ENCODE results near the gene ASB11.
"Not testable (repeated sequence)": the region's sequence is repeated elsewhere in the genome, so short reads cannot be mapped to it uniquely, and the experiment has no call there.

Gene ASB11

GRCh38 chrX:15311119-15311518 lies 4.3 kb downstream of the ASB11 start:
- in situ Hi-C loops (cut with MboI; ENCODE audit: low sequenced_read_pairs): no loop called here

- in situ Hi-C loops (cut with MboI; ENCODE audit: low sequenced_read_pairs): no loop called here
These were observed 5.3 kb downstream of the ASB11 start for GRCh38 chrX:15310117-15310516.

- in situ Hi-C loops (cut with MboI; ENCODE audit: low sequenced_read_pairs): not testable (repeated sequence)
These were observed 9.5 kb downstream of the ASB11 start for GRCh38 chrX:15305899-15306298.

GRCh38 chrX:15301924-15302323 lies 13.5 kb downstream of the ASB11 start:
- in situ Hi-C loops (cut with MboI; ENCODE audit: low sequenced_read_pairs): no loop called here

DNA sequence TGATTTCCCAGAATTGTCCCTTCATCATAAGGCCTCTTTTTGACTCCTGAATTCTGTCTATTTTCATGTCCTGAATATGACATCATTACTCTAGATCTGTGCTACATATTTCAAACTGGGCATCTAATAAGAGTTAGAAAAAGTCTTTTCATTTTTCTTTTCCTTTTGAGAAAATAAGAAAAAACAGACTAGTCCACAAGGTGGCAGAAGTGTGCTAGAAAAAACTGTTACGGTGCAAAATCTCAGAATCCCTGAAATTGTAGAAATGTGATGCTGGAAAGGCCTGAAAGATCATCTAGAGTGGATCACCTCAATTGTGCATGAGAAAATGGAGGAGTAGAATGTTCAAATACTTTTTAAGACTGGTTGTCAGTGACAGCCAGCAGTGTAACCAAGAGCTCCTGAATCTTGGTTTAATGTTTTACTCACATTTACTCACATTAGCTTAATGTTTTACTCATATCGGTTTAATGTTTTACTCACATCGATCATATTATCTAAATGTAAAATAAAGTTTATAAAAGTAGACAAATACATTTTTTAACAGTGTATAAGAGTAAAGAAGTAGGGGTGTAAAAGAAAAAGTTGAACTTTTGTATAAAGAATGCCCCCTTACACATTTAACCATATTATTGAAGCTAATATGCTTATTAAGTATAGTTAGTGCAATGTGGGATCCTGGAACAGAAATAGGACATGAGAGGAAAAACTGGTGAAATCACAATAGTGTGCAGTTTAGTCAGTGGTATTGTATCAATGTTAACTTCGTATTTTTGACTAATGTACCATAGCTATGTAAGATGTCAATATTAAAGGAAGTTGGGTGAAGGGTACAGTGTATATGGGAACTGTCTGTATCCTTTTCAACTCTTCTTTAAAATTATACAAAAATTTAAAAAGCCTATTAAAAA lies 15.2 kb downstream of the ASB11 start:
- in situ Hi-C loops (cut with MboI; ENCODE audit: low sequenced_read_pairs): no loop called here

GRCh38 chrX:15298780-15299179 lies 16.7 kb downstream of the ASB11 start:
- in situ Hi-C loops (cut with MboI; ENCODE audit: low sequenced_read_pairs): no loop called here

DNA sequence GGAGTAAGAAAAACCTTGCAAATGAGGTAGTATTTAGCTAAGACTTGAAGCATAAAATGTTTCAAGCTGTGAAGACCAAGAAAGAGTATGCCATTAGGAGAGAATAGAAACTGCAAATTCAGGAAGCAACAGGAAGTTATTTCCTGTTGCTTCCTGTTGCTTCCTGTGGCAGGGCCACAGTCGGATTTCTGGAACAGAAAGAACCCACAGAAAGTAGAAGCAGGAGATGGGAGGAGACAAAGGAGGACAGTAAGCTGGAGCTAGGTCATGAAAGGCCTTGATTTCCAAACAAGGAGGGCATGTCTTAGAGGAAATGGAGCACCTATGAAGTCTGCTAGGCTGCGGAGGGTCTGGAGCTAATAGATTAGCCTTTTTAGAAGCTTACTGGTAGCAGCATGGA lies 17.2 kb downstream of the ASB11 start:
- in situ Hi-C loops (cut with MboI; ENCODE audit: low sequenced_read_pairs): no loop called here

DNA sequence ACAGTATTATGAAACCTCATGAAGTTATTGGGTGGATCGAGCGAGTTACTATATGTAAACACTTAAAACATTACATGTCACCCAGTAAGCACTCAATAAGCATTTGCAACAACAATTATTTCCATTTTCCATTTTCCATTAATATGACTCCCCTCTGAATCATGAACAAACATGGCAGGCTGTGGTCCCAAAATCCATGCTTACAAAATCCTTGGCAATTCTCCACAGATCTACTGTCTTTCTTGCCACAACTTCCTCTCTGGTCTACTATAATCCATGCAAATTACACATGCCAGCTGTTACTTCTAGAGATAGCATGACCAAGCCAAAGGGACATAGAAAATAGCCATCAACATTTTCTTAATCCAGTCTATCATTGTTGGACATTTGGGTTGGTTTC lies 22.0 kb downstream of the ASB11 start:
- in situ Hi-C loops (cut with MboI; ENCODE audit: low sequenced_read_pairs): no loop called here

DNA sequence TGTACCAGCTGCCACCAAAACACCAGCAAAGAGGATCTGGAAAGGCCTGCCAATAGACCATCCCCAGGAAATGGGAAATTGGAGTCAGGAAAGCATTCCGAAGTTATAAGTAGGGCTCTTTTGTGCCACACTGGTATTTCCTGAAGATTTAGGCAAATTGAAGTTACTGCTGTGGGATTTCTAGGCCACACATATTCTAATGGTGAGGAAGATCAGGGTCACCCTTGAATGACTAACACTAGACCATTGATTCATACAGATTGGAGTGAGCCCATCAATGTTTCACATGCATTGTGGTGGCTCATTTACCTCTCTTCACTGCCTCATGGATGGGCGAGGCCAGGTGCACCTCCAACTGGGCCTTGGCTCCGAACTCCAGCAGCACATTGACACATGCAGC lies 22.6 kb downstream of the ASB11 start:
- in situ Hi-C loops (cut with MboI; ENCODE audit: low sequenced_read_pairs): no loop called here

DNA sequence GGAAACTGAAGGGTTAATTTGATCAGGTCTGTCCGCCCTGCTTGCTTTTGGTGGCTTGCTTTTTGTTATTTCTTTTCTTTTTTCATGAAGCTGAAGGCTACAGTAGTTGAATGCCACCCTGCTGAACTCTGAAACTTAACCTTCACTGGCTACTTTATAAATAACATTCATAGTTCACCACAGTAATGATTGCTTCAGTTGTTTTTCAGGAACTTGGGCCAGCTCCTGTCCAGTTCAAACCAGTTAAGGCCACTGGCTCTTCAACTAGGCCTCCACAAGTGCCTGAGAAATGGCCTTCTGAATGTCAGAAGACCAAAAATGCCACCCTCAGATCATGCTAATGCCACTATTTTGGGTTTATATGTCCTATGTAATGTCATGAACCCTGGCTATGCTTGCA lies 37.8 kb downstream of the ASB11 start:
- in situ Hi-C loops (cut with MboI; ENCODE audit: low sequenced_read_pairs): no loop called here

DNA sequence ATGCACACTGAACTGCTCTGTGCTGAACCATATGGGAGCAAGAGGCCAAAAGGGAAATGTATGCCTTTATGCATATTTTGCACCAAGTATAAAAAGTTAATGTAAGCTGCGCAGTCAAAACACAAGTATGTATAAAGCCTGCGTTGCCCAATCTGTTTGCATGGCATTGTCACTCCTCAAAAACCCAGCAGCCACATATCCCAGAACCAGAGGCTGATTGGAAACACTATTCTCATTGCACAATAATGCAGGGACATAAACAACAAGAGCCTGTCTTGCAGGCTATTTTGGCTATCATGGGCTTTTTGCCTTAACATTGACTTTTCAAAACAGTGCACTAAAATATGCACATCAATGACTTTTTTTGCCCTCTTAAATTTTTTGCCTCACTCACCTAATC lies 40.5 kb downstream of the ASB11 start:
- in situ Hi-C loops (cut with MboI; ENCODE audit: low sequenced_read_pairs): no loop called here

- in situ Hi-C loops (cut with MboI; ENCODE audit: low sequenced_read_pairs): not testable (repeated sequence)
These were observed 42.2 kb downstream of the ASB11 start for GRCh38 chrX:15273275-15273674.

GRCh38 chrX:15271757-15272156 lies 43.7 kb downstream of the ASB11 start:
- in situ Hi-C loops (cut with MboI; ENCODE audit: low sequenced_read_pairs): no loop called here

- in situ Hi-C loops (cut with MboI; ENCODE audit: low sequenced_read_pairs): no loop called here
These were observed 45.6 kb downstream of the ASB11 start, which contains the start of gene ASB9 for GRCh38 chrX:15269618-15270521. ASB9 (minus strand) TSS chrX:15270083; CDS start chrX:15269874, 209 bp downstream.

GRCh38 chrX:15269120-15269519 lies 46.3 kb downstream of the ASB11 start:
- in situ Hi-C loops (cut with MboI; ENCODE audit: low sequenced_read_pairs): no loop called here

- in situ Hi-C loops (cut with MboI; ENCODE audit: low sequenced_read_pairs): no loop called here
These were observed 60.6 kb downstream of the ASB11 start for GRCh38 chrX:15254852-15255251.

DNA sequence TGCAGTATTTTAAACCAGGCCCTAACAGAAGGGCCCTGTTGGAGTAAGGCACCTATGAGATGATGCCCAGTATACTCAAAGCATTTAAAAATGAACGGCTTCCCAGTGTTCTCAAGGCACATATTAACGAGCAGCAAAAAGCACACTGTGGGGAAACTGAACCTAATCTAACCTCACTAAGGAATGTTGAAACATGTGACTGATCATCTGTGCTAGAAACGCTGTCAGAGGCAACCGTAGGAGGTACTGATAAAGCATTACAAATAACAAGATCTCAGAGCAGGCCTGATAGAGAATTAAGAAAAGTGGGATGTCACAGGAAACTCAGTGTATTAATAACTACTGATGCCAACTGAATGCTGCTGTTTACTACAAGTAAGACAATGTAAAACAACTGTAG lies 69.5 kb downstream of the ASB11 start:
- in situ Hi-C loops (cut with MboI; ENCODE audit: low sequenced_read_pairs): no loop called here

- in situ Hi-C loops (cut with MboI; ENCODE audit: low sequenced_read_pairs): no loop called here
These were observed 71.0 kb downstream of the ASB11 start for GRCh38 chrX:15244421-15244820.

DNA sequence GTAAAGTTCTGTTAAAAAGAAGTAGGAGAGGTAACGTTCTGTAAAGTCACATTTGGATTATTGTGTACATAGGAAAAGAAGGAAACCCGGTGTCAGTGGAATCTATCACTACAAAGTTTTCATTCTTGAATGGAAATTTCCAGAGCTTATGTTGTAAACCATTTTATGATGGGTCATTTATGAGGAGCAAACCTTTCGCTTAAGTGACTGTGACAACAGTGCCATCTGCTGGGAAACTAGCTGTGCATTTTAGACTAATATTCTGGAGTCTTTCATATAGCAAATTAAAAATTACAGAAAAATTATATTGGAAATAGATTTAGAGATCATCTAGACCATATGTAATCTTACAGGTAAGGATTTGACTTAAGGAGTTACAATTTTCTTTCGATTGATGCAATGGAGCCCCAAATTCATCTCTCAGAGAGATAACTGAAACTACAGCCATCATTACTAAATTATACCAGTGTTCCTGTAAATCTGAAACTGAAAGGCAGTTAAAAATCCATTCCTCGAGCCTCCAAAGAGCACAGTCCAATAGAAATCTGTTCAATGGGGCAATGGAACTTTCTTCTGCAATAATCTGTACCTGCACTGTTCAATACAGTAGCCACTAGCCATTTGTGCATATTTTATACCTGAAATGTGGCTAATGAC lies 72.4 kb downstream of the ASB11 start:
- in situ Hi-C loops (cut with MboI; ENCODE audit: low sequenced_read_pairs): no loop called here

- in situ Hi-C loops (cut with MboI; ENCODE audit: low sequenced_read_pairs): no loop called here
These were observed 74.1 kb downstream of the ASB11 start for GRCh38 chrX:15241301-15241700.

DNA sequence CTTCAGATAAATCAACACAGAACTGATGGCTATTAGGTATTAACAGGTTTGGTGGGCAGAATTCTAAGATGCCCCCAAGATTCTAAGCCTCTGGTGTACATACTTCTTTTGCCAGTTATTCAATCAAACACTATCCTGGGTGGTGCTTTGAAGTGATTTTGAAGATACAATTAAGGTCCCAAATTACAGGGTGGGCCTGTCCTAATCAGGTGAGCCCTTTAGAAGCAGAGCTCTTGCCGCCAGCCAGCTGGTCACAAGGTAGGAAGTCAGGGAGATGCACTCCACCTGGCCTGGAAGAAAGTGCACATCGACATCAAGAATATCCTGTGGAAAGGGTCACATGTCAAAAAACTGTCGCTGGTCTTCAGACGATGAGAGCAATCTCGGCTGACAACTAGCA lies 75.0 kb downstream of the ASB11 start:
- in situ Hi-C loops (cut with MboI; ENCODE audit: low sequenced_read_pairs): no loop called here

All from HL-60/S4 (cell line).